ENCODE results near the gene CAMK4.

Gene CAMK4

DNA sequence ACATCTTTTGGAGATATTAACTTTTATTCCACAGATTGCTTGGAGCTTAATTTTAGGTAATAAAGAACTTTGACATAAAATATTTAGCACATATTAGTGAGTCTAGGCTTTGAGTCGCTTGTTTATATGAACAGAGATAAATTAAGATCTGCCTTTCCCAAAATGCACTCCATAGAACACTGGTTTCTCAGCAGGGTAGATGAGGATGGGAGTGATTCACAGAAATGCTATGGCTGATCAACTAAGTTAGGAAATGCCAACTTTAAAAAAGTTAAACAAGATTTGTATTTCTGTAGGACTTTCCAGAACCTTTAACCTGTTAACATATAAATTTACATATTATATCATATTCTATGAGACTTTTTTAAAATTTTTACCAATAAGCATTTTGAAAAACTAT, 222.9 kb downstream of the CAMK4 start:
- no peak for DNase-seq

DNA sequence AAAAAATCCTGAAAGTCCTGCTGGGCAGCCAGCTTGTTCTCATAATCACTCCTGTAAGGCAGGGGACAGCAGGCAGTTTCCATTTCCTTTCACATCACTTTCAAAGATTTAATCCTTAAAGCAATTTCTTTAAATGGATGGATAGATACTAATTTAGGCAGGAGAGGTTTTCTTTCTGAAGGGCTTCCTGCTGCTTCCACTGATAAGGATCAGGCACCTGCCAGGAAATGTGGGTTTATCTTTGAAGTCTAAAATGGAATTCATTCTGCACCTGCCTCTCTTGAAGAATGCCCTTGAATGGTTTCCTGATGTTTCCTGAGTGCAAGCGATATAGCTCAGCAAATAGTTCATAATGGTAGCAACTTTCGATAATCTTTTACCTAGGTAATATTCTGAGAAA, 223.6 kb downstream of the CAMK4 start:
- DNase-seq = no peak

DNA sequence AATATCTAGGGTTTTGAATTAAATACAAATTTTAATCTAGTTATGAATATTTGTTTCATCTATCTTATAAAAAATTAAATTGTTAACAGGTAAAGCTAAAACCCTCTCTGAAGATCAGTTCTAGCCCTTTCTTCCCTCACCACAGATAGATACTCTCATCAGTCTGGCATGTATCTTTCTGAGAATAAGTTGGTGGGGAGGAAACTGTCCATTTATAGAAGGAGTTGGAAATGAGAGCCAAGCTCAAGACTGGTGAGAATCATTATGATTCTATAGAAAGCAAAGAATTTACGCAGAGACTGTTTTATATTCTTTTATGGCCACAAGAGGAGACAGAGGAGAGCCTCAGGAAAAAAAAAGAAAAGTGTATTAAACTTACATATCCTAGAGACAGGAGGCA, 229.1 kb downstream of the CAMK4 start:
- no peak for DNase-seq

DNA sequence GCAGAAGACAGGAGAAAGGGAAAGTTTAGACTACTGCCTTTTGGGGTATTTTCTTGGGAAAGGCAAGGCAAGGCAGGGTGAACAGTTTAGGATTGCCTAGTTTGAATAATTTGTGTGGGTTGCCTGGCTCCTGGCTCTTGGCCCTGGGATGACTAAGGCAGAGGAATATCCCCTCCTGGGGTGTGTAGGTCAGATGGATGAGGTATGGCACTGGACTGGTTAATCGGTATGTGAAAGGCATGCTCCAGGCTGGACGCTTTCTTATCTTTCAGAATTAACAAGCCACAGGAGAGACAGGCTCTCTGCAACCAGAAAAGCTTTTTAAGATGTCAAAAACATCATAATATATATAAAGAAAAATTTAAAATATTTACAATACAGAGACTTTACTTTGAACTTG, 229.6 kb downstream of the CAMK4 start:
- DNase-seq = no peak

DNA sequence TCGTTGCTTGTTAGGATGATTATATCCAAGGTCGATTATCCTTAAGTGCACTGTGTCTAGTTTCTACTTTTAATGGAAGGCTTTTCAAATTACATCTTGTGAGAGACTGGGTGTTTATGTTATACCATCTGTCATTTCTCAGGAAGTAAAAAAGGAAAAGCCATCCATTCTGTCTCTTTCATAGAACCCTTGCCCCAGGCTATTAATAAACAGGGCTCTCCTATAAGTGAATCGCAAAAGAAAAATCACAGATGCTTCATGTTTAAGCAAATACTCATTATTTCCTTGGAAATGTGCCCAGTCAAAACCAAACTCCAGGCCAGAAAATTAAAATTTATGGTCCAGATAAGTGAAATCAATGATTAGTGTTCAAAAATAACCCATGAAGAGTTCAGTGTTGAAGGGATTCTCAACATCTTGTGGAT, 230.0 kb downstream of the CAMK4 start:
- no peak for DNase-seq

DNA sequence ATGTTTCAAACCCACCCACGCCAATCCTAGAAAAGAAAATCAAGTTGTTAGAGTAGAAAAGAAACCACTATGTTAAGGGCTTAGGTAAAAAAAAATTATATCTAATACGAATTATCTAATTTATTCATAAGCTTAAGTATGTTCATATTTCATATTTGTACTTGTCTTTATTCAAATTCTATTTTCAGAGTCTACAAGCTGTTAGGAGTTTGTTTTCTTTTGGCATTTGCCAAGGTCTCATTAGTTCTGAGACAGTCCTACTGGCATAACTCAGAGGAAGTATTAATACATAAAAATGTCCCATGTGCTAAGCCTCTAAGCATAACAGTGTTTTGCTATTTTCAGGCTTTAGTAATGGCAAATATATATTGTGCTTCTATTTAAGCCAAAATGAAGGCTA, 230.6 kb downstream of the CAMK4 start:
- DNase-seq = no peak

DNA sequence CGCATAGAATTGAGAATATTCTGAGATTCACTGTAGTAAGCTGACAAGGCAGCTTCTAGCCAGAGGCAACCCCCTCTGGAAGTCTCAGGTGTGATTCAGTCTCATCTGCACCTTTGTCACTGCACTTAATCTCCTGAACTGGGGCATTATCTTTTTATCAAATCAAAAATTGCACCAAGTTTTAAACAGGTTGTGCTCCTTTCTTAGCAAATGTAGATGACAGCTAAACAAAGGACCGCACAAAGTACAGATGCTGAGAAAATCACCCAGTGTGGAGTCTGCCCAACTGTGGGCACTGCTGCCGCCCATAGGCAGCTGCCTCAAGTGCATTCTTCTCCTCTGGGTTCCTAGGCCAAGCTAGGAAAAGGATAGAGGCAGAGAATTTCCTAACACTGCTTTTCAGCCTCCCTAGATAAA, 237.1 kb downstream of the CAMK4 start:
- DNase-seq = peak in 1 of 2 experiments; percentile 6

DNA sequence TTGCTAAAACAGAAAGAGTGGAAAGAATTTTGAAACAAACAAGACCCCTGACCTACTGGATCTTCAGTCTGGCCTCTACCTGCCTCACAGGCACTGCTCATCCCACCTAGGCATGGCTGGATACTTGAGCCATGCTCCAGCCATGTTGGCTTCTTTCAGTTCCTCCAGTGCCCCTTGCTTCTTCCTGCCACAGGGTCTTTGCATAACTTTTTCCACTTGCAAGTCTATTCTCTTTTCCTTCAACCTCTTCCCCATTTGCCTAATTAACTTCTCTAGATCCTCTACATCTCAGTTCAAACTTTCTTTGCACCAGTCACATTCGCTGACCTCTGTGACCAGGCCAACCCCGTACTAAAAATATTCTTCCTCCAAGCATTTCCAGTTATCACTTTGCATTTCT, 237.8 kb downstream of the CAMK4 start:
- no peak for DNase-seq

DNA sequence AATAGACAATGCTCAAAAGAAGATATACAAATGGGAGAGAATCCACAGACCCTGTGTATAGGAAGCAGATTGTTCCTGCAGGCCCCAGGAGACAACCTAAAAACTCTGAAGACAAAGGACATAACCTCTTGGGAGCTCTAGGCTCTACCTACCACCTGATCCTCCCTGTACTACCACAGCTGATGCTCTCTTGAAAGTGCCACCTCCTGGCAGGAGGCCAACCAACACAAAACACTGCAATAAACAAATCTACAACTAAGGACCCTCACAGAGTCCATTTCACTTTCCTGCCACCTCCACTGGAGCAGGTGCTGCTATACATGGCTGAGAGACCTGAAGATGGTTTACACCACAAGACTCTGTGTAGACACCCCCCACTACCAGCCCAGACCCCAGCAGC, 239.1 kb downstream of the CAMK4 start:
- no peak for DNase-seq

DNA sequence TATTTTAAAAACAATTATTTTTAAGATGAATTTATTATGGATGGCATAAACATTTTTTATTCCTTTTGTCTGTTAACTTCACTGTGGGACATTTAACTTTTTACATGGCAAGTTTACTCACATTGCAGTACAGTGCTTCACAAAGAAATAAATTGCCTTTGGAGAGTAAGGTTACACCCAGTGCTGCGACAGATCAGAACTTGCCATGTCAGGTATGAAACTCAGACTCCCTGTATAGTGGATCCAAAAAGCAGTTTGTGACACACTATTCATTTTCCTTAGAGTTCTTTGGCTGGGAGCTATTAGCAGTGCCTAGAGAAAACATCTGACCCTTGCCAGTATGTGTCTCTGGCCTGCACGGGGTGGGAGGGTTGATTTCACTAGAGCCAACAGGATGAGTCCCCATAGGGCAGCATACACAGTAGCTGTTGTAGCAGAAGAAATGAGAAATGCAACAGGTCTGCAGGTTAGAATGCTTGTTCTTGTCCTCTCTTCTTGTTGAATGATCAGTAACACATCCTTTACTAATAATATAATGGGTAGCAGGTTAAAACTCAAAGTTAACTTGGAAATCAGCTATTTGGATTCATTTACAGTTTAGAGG, 245.2 kb downstream of the CAMK4 start:
- DNase-seq = no peak

DNA sequence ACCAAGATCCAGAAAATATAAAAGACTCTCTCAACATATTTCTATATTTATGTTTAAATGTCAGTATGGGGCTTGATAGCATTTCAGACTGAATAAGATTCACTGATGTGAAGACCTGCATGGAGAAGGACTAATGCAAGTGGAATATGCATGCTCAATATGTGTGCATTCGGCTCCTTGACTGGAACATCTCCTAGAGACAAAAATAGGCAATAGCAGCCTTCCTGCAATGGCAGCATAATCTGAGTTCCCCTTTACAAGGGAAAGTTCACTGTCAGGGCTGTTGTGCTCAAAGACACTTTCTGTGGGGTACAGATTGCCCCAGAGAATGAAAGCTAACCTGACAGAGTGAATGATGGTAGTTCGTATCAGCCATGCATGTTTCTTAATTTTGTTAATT, 245.7 kb downstream of the CAMK4 start:
- DNase-seq = peak; percentile 39 to 45

DNA sequence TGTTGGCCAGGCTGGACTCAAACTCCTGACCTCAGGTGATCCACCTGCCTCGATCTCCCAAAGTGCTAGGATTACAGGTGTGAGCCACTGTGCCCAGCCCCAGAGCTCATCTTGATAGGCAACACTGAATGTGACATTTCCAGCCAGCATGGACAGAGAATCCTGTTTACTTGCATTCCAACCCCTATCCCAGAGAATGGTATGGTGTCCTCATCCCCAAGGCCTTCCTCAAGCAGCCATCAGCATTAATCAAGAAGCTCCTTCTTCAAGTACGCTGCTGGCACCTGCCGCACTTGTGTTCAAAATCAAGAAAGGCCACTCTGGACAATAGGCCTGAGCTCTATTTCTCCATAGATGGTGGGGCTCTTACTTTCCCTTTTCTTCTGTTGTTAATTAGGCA, 247.9 kb downstream of the CAMK4 start:
- DNase-seq = no peak

DNA sequence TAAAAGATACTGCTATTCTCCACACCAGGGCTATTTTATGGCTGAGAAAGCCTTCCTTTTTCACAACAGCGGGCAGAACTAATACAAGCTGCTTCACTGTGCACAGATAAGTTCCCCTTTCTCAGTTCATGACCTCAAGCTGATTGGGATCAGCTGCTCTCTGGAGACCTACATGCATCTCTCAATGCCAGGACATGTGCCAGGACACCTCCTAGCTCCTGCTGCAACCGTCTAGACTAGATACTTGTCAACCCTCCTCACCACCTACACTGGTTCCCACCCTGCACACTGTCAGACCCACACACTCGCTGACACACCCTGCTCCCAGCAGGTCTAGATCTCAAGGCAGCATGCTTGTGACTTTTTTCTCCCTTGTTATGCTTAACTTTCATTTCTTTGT, 248.4 kb downstream of the CAMK4 start:
- peak; percentile 62 to 66 for DNase-seq

DNA sequence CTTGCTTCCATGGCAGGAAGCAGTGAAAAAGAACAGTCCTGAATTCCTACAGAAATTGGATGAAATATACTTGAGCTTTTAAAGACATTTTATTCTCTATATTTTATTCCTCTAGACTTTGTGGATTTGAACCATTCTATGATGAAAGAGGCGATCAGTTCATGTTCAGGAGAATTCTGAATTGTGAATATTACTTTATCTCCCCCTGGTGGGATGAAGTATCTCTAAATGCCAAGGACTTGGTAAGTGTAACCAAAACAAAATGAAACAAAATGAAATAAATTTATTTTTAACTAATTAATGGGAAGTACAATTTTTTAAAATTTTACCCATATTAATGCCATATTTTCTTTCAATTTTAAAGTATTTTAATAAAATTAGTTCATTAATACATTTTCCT, 254.1 kb downstream of the CAMK4 start:
- no peak for DNase-seq

DNA sequence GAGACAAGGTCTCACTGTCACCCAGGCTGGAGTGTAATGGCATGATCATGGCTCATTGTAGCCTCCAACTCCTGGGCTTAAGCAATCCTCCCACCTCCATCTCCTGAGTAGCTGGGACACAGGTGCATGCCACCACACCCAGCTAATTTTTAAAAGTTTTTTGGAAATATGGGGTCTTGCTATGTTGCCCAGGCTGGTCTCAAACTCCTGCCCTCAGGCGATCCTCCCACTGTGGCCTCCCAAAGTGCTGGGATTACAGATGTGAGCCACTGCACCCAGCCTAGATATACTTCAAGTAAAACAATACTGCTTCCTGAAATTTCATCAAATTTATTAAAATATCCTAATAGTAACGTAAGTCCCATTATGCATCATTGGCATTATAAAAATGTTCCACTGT, 254.7 kb downstream of the CAMK4 start:
- DNase-seq = no peak

DNA sequence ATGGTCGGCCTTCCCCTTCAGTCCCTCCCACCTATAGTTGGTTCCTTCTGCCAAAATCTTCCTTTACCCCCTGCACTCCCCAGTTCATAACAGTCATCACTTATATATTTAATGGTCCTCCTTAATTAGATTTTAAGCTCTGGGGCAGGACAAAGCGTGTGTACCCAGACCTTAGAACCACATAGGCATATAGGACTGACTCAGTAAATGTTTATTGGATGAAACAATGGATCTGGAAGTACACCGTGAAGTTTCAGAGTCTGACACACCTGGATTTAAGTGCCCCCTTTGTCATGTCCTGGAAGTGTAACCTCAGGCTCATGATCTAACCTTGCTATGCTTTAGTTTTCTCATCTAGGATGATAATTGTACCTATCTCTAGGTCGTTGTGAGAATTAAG, 256.2 kb downstream of the CAMK4 start:
- DNase-seq = no peak

DNA sequence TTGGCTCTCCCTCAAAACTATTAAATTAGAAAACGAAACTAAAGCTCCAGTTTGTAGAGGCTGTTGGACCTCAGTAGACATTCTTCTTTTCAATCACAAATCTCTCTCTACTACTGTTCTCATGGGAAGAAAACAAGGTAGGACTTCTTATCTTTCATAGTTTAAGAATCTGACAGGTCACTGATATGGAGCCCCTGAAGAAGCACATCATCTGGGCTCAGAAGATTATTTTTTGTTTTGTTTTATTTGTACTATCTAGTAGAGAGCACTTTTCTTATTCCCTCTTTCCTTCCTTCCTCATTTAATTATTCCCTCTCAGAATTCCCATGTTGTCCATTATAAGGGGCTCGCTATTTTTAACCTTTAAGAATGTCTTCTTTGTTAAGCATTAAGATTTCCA, 261.9 kb downstream of the CAMK4 start:
- no peak for DNase-seq

DNA sequence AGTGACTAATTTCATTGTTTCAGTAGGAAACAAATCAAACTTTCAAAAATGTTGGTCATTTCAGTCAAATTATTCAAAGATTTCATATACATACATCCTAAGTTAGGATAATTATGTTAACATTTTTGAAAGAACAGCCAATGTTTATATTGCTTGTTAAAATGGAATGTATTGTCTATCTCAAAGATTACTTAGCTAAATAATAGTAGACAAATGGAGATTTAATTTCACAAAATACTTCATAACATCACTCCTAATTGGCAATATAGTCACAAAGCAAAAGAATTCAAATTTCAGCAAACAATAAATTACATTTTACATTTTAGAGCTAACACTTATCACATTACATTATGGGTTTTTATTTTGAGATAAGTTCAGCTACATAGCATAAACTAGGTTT, 262.7 kb downstream of the CAMK4 start:
- no peak for DNase-seq

DNA sequence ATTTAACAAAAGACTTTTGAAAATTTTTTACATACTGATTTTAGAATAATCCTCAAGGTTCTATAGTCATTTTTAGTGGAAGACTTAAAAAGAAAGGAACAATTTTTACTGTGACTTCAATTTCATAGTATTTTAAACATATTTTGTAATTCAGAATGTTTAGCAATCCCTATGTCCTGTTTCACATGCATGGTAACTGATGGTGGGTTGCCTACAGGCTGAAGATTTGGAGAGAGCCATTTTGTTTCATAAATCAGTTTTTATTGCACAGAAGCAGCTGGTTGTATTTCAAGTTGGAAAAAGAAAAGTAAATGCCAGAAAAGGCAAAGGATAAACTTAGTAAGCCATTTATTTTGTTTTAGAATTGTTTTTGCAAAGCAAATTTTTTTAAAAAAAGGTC, 264.2 kb downstream of the CAMK4 start:
- DNase-seq = no peak

DNA sequence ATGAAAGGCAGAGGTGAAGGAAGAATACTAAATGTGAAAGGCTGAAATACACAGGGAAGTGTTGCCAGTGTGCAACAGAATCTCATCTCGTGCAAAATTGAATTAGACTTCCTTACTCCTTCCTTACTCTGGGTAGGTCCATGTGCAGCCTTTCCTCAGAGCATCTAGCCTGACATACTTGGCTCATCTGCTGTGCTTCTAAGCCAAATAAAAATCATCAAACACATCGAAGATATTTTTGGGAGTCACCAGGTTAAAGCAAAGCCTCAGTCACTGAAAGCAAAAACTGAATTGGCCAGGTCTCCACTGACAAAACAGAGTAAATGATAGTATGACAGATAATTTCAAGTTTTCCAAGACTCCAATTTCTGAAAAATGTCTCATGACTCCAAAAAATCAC, 268.8 kb downstream of the CAMK4 start:
- DNase-seq = no peak

DNA sequence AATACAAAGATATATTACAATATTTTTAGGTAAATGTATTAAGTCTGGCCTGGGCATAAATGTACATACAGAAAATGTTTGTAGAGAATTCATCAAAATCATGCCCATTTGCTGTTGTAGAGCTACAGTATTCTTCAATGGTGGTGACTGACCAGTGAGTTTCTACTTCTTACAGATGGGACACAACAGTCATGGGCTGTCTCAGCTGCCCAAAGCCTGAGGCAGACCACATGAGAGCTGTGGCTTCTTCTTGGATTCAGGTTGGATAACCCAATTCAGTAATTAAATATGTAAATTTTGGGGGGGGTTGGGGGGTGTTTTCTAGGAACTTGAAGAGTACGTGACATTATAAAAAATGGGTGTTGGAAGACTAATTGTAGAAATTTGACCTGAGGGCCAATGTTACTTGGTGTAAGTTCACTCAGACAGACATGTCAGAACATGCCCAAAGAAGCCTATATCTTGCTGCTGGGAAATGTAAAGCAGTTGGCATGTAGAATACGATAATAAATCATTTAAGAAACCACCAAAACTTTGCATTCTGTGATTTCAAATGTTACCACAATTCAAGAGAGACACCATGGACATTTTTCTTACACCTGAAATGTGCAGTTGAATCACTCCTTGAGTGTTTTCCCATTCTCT, 270.3 kb downstream of the CAMK4 start:
- DNase-seq = no peak

DNA sequence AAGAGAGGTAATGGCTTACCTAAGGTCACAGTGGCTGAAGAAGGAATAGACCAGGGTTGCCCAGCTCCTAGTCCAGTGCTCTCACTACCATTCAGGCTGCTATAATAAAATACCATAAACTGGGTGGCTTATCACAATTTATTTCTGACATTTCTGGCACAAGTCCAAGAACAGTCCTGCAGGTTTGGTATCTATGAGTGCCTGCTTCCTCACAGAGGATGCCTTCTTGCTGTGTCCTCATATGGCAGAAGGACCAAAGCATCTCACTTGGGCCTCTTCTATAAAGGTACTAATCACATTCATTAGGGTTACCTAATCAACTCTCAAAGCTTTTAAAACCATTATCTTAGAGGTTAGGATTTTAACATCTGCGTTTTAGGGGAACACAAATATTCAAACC, 271.0 kb downstream of the CAMK4 start:
- no peak for DNase-seq

DNA sequence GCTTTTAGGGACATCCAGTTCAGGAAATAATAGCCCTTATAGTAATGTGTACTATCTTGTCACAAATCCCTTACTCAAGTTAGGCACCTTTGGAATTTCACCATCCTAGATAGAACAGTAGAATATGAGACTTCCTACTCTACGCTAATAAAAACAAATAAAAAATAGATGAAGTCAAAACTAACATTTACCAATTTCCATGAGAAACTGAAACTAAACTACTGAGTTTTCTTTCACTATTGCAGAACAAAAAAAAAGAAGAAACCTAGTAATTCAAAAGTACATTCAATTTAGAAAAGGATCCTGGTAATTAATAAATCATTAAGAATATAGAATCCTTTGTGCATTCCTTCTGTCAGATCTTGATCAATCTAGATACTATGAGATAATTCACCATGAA, 274.2 kb downstream of the CAMK4 start:
- DNase-seq = no peak

DNA sequence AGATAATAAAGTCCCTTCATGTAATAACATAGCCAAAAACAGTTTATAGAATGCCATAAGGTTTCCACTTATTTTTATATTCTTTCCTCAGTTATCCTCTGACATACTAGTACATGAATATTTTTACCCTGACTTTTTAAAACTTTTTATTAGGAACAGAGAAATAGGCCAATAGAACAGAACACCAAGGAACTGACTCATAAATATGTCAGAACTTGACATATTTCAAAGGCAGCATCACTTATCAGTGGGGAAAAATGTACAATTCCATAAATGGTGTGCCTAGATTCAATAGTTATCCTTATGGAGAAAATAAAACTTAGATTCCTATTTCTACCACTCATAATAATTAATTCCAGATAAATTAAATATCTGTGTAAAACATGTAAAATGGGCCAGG, 278.8 kb downstream of the CAMK4 start:
- DNase-seq = no peak

DNA sequence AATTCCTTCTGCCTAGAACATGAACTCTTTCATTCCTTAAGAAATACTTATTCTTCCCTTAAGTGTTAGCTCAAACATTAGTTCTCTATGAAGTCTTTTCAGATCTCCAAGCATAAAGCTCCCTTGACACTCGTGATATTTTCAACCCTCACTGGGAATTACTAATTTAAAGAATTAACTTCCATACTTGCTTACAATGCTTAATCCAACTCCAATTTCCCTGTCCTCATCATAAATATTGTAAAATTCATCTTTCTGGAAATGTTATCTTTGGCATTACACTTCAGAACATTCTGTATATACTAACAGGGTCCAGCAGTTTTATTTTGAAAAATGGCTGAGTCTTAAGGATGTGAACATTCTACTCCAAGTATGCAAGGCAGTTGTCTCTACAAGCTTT, 280.9 kb downstream of the CAMK4 start:
- DNase-seq = no peak
